AG20443 (cell line): Measurements from ENCODE around the gene IL20.

Experiments
- DNase-seq: peaks from one replicate; pipeline ENCODE4 v3.0.0; 2012; ENCODE audit warnings: low spot score, mixed read lengths

The IL20 gene

DNA sequence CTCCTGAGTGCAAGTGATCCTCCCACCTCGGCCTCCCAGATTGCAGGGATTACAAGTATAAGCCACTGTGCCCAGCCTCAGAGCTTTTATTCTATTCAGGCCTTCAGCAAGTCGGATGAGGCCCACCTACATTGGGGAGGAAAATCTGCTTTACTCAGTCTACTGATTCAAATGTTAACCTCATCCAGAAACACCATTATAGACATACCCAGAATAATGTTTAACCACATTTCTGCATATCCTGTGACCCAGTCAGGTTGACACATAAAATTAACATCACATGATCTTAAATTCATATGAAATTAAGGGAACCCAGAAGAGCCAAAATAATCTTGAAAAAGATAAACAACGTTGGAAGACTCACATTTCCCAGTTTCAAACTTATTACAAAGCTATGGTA, 14.9 kb downstream of the IL20 start:
- DNase-seq: no peak

DNA sequence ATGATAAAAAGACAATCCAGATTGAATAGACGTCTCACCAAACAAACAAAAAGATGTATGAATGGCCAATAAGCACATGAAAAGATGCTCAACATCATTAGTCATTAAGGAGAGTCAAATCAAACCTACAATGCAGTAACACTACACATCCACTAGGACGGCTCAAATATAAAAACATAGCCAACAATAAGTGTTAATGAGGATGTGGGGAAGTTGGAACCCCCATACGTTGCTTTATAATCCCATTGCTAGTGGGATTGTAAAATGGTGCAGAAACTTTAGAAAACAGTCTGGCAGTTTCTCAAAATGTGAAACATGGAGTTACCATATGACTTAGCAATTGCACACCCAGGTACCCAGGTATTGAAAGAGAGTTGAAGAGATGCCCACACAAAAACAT, 17.1 kb downstream of the IL20 start:
- DNase-seq: no peak

GRCh38 chr1:206883160-206883559, 17.7 kb downstream of the IL20 start:
- DNase-seq: no peak

DNA sequence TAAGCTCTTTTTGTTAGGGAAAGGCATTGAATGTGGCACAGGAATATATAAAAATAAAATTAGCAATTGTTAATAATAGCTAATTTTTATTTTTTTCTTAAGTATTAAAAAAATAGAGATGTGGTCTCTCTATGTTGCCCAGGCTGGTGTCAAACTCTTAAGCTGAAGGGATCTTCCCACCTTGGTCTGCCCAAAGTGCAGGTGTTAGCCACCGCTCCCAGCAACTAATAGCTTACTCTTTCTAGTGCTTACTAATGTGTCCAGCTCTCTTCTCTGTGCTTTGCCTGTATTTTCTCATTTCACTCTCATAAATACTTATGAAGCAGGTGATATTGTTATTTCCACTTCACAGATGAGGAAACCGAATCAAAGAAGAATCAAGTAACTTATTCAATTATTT, 18.5 kb downstream of the IL20 start:
- no peak for DNase-seq

GRCh38 chr1:206885341-206886060, 20.1 kb downstream of the IL20 start:
- no peak for DNase-seq

DNA sequence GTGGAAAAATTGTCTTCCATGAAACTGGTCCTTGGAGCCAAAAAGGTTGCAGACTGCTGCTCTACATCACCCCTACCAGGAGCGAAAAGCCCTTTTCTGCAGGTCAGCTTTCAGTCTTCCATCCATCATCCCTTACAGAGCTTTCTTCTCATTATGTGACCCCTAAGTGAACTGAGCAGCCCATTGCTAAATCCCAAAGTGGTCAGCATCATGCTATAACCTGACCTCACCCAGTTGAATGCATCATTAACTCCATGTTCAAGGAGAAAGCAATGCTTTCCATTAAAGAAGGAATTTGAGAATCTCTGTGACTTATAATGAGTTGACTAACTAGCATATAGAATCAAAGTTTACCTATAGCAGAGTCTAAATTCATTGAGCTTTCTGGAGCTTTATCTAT, 21.4 kb downstream of the IL20 start:
- no peak for DNase-seq

GRCh38 chr1:206887701-206888100, 22.3 kb downstream of the IL20 start:
- no peak for DNase-seq

GRCh38 chr1:206890125-206891060, 25.0 kb downstream of the IL20 start:
- peak; percentile 34 for DNase-seq

GRCh38 chr1:206891412-206891811, 26.0 kb downstream of the IL20 start:
- DNase-seq: no peak

- no peak for DNase-seq
Measured at GRCh38 chr1:206892351-206892984, 27.0 kb downstream of the IL20 start.

- no peak for DNase-seq
Measured at GRCh38 chr1:206893380-206893779, 28.0 kb downstream of the IL20 start.

GRCh38 chr1:206895325-206895724, 29.9 kb downstream of the IL20 start:
- no peak for DNase-seq

DNA sequence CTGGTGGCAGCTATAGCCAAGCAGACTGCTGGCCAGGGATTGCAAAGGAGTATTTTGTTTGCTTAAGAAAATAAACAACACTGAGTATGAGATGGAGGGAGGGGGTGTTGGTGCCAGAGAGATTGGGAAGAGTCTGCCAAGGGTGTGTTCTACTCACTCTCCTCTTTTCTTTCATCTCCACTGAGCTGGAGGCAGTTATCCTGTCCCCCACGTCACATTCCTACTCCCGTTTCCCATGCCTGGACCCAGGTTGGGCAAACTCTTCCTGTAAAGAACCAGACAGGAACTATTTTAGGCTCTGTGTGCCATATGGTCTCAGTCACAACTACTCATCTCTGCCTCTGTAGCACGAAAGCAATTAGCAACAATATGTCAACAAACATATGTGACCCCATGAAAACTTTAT, 30.4 kb downstream of the IL20 start:
- DNase-seq: peak; percentile 60

GRCh38 chr1:206896261-206896660, 30.8 kb downstream of the IL20 start:
- DNase-seq: no peak

DNA sequence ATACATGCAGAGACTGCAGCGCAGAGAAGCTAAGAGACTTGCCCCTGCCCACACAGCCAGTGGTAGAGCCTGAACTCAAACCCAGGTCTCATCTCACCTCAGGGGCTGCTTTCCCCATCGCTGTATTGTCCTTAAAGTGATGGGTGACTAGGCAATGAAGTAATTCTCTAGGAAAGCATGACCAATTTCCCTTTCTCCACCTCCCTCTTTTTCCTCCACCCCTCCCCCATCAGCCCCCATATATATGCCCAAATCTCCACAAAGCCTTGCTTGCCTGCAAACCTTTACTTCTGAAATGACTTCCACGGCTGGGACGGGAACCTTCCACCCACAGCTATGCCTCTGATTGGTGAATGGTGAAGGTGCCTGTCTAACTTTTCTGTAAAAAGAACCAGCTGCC, 31.8 kb downstream of the IL20 start, which contains the start of gene IL24:
Gene IL24 (plus strand): TSS at position 269 of the 400 bp plus-strand sequence. CDS start 390 bp downstream, outside the sequence.
- no peak for DNase-seq

DNA sequence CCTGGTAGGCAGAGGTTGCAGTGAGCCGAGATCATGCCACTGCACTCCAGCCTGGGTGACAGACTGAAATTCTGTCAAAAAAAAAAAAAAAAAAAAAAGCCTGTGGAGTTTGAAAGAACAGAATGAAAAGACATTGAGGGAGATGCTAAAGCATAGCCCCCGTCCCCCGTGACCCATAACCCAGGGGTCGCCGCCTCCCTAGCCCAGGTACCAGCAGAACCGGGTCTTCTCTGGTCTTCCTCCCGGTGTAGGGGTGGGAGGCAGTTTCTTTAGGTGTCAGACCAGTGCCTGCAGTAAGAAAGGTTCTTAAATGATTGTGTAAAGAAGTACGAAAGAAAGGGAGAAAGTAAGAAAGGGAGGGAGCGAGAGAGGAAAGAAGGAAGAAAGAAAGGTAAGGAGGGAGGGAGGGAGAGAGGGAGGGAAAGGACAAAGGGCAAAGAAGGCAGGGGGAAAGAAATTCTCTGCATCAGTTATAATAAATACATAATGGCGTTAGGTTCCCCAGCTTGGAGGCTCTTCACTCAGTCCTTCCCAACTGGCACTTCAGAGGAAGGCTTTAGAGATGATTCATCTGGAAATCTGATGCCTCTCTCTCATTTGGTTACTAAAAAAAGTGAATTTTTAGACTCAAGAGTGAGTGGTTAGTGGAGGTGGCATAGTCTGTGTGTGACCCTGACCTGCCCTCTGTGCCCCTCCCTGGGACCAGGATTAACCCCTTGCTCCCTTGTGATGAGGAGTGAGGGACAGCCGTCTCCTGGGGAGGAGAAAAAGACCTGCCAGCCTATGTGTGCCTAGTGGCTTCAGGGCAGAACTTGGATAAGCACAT, 32.9 kb downstream of the IL20 start:
- peak; percentile 58 for DNase-seq

DNA sequence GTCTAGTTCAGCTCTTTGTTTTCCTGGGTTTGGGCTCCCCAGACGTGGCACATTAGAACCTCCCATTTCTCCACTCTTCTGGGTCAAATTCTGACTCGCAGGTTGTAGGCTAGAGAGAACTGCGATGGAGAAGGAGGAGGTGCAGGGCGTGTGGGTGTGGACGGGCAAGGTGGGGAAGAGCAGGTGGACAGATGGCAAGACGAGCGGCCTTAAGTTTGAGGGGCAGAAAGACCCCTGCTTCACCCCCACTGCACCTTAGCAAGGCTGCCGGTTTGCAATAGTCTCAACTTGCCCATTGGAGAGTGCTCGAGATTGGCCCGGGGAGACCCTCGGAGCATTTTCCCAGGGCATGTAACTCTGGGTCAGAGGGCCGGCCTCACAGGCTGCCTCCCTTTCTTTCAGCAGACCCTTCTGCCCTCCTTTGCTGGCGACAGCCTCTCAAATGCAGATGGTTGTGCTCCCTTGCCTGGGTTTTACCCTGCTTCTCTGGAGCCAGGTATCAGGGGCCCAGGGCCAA, 33.5 kb downstream of the IL20 start:
- no peak for DNase-seq

DNA sequence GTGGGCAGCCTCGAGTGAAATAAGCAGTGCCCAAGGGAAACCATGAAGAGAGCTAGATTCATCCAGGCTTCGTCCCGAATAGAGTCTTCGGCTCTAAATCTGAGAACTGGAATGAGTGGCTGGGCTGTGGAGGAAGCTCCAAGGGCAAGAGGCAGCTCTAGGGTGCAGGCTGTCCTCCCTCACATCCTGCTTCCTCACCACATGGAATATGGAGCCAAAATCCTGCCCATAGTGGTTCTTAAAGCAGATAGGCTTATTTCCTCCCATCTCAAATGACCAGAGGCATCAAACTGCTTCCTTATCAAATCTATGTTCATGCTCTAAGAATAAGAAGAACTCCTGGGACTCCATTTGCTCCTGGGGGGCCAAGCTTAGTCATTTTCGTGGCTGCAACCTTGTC, 34.3 kb downstream of the IL20 start:
- DNase-seq: no peak

DNA sequence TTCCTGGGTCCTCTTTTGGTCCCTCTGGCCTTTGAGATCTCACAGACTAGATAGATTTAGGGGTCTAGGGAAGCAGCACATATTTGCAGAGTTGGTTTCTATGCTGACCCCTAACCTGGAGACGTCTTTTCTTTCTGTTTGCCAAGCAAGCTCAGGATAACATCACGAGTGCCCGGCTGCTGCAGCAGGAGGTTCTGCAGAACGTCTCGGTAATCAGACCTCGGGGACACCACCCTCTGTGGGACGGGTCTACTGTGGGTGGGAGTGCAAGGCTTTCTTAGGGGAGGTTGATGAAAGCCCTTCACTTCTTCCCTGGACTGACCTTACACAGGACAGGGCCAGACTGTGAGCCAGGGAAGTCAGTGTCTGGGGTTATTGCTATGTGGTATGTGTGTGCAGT, 34.7 kb downstream of the IL20 start:
- DNase-seq: no peak

DNA sequence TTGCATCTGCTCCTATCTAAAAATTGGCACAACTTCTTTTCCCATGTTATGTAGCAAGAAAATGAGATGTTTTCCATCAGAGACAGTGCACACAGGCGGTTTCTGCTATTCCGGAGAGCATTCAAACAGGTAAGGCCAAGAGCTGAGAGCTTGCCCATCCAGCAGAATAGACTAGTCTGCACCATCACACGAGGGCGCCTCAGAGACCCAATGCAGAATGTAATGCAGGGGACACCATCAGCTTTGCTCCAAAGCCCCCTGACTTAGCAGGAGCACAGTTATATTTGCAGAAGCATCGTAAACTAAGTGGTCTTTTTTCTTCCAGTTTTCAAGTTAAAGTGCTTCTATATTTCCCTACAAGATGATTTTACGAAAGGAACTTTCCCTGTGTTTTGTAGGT, 36.5 kb downstream of the IL20 start:
- no peak for DNase-seq

DNA sequence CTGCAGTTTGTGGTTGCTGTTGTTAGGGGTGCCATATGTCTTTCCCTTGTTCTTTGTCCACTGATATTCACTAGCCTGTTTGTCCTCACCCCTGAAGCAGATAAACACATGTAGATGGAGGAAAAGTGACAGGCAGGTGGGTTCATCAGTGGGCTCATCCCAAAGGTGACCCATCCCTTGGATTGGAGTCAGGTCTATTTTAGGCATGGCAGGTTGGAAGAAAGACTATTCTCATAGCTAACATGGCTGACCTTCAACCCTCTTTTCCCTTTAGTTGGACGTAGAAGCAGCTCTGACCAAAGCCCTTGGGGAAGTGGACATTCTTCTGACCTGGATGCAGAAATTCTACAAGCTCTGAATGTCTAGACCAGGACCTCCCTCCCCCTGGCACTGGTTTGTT, 37.3 kb downstream of the IL20 start:
- no peak for DNase-seq

DNA sequence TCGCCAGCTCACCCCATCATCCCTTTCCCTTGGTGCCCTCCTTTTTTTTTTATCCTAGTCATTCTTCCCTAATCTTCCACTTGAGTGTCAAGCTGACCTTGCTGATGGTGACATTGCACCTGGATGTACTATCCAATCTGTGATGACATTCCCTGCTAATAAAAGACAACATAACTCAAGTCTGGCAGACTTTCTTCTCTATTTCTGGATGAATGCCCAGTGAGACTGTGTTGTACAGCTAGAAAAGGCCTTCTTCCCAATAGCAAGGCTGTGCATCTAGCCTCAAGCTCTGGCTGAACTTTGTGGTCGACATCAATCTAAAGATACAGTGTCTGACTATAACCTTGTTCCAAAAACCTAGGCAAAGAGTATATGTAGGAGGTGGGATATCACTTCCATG, 38.3 kb downstream of the IL20 start:
- DNase-seq: no peak
